OCI-LY1 (cell line): ENCODE results near the gene FAM161B.

ENCODE experiments used
- H2AFZ ChIP-seq: fragments of 200-600 bp; sonication (generic), shearing (Covaris generic); 2 replicates; pipeline ENCODE4 v1.6.0; 2014; ENCODE audit warnings: antibody characterized with exemption, mild to moderate bottlenecking, low read length
- H3F3A ChIP-seq: fragments of 200-600 bp; sonication (generic), shearing (Covaris generic); 2 replicates; pipeline ENCODE4 v1.6.0; 2014; ENCODE audit warnings: mild to moderate bottlenecking, antibody characterized with exemption, low read length, moderate library complexity; ENCODE audit not compliant: insufficient read depth
- H3K27ac ChIP-seq: fragments of 200-600 bp; sonication (generic); 2 replicates; pipeline ENCODE4 v1.5.1; 2014; ENCODE audit warnings: low read length, mixed run types, mild to moderate bottlenecking, low read depth; ENCODE audit not compliant: poor library complexity, severe bottlenecking
- H3K27me3 ChIP-seq: fragments of 200-600 bp; sonication (generic); 2 replicates; pipeline ENCODE4 v1.6.0; 2014; ENCODE audit warnings: antibody characterized with exemption, mild to moderate bottlenecking, low read length, moderate library complexity; ENCODE audit not compliant: insufficient read depth
- H3K36me3 ChIP-seq: fragments of 200-600 bp; sonication (generic); 2 replicates; pipeline ENCODE4 v1.6.1; 2014; ENCODE audit warnings: mild to moderate bottlenecking, antibody characterized with exemption, low read length, moderate library complexity, mixed read lengths; ENCODE audit not compliant: insufficient read depth
- H3K4me1 ChIP-seq: fragments of 200-600 bp; sonication (generic); 2 replicates; pipeline ENCODE4 v1.5.1; 2014; ENCODE audit warnings: mild to moderate bottlenecking, low read length, moderate library complexity; ENCODE audit not compliant: insufficient read depth, severe bottlenecking
- H3K4me2 ChIP-seq: fragments of 200-600 bp; sonication (generic), shearing (Covaris generic); 2 replicates; pipeline ENCODE4 v1.6.1; 2014; ENCODE audit warnings: low read length
- H3K4me3 ChIP-seq: fragments of 200-600 bp; sonication (generic); 2 replicates; pipeline ENCODE4 v1.5.1; 2014; ENCODE audit warnings: low read length, low read depth, mild to moderate bottlenecking, mixed read lengths; ENCODE audit not compliant: poor library complexity, severe bottlenecking
- H3K79me2 ChIP-seq: fragments of 200-600 bp; shearing (Covaris generic); 2 replicates; pipeline ENCODE4 v1.6.1; 2016; ENCODE audit warnings: mixed run types, low read length, mixed read lengths; ENCODE audit not compliant: insufficient read depth
- H3K9ac ChIP-seq: fragments of 200-600 bp; sonication (generic), shearing (Covaris generic); 2 replicates; pipeline ENCODE4 v1.6.1; 2014; ENCODE audit warnings: mild to moderate bottlenecking, low read length, mixed read lengths
- H3K9me2 ChIP-seq: fragments of 200-600 bp; sonication (generic), shearing (Covaris generic); 2 replicates; pipeline ENCODE4 v1.6.1; 2014; ENCODE audit warnings: low read depth, mild to moderate bottlenecking, low read length, mixed read lengths
- H3K9me3 ChIP-seq: fragments of 200-600 bp; shearing (Covaris generic); 2 replicates; pipeline ENCODE4 v1.6.1; 2014; ENCODE audit warnings: low read length, mixed read lengths
- H4K20me1 ChIP-seq: fragments of 200-600 bp; sonication (generic), shearing (Covaris generic); 2 replicates; pipeline ENCODE4 v1.6.0; 2016; ENCODE audit warnings: mild to moderate bottlenecking, low read length; ENCODE audit not compliant: insufficient read depth
- EZH2 ChIP-seq: fragments of 200-600 bp; sonication (generic), shearing (Covaris generic); IDR thresholded peaks from 2 replicates; pipeline ENCODE4 v1.8.0; 2017; ENCODE audit warnings: borderline replicate concordance, mixed run types, mild to moderate bottlenecking, antibody characterized with exemption, low read length, moderate library complexity, mixed read lengths
- TF ChIP-seq, protein P1 (sequence below): fragments of 200-600 bp; sonication (generic), shearing (Covaris generic); IDR thresholded peaks from 2 replicates; pipeline ENCODE4 v1.5.1; 2017; ENCODE audit warnings: mild to moderate bottlenecking, antibody characterized with exemption, low read length, moderate library complexity, mixed read lengths

Gene FAM161B

DNA sequence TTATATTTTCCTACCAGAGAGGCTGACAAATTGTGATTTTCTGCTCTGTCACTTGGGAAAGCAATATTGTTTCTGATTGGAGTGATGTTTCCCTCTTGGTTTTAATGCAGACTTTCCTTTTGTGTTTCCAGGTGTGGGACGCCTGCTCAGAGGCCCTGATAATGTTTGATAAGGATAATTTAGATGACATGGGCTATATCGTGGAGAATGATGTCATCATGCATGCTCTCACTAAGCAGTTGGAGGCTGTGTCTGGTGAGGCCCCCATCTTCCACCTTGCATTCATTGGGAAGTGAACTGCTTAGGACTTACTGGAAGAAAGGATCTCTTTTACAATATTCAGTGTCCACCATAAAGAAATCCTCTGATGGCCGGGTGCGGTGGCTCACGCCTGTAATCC, 5.8 kb upstream of the FAM161B start:
- Histone ChIP-seq H3K4me3 (no peak overlapping the region), H3K36me3 (peaks cover 48% of the 10 kb centered on the region), H3K9me2 (no peaks in the 10 kb centered on the region), H2AFZ (no peak overlapping the region), H3F3A (no peaks in the 10 kb centered on the region), H4K20me1 (no peaks in the 10 kb centered on the region), H3K9ac (no peak overlapping the region), H3K79me2 (no peaks in the 10 kb centered on the region), H3K27me3 (no peaks in the 10 kb centered on the region), H3K4me2 (no peak overlapping the region), H3K27ac (no peak overlapping the region), H3K4me1 (peaks cover 11% of the 10 kb centered on the region), H3K9me3 (no peaks in the 10 kb centered on the region)
- TF ChIP-seq EZH2, result no peak
- TF ChIP-seq, protein P1, sequence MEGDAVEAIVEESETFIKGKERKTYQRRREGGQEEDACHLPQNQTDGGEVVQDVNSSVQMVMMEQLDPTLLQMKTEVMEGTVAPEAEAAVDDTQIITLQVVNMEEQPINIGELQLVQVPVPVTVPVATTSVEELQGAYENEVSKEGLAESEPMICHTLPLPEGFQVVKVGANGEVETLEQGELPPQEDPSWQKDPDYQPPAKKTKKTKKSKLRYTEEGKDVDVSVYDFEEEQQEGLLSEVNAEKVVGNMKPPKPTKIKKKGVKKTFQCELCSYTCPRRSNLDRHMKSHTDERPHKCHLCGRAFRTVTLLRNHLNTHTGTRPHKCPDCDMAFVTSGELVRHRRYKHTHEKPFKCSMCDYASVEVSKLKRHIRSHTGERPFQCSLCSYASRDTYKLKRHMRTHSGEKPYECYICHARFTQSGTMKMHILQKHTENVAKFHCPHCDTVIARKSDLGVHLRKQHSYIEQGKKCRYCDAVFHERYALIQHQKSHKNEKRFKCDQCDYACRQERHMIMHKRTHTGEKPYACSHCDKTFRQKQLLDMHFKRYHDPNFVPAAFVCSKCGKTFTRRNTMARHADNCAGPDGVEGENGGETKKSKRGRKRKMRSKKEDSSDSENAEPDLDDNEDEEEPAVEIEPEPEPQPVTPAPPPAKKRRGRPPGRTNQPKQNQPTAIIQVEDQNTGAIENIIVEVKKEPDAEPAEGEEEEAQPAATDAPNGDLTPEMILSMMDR, result no peak

DNA sequence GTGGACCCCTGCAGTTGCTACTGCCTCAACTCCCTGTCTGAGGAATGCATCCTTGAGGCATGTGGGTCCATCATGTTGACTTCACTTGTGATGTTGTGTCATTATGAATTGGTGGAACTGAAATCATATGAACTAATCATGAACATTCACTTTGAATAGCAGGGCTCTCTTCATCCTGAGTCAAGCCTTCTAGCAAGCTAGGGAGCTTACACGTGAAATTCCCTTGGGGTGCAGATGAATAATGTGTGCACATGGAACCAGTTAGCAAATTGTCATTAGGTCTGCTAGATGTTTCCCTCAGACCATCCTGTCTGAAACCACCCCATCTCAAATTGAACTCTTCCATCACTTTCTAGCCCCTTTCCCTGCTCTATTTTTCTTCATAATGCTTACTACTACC, 3.8 kb upstream of the FAM161B start:
- peaks cover 15% of the 10 kb centered on the region for H3K4me1 ChIP-seq
- no peak overlapping the region for H3K9ac ChIP-seq
- no peaks in the 10 kb centered on the region for H3K9me2 ChIP-seq
- no peak overlapping the region for H3K4me3 ChIP-seq
- no peaks in the 10 kb centered on the region for H3K9me3 ChIP-seq
- H3K36me3 ChIP-seq, result peaks cover 30% of the 10 kb centered on the region; the same call in 1 of the 2 replicates
- no peak overlapping the region for H3K4me2 ChIP-seq
- H3K27me3 ChIP-seq, result no peaks in the 10 kb centered on the region
- no peak overlapping the region for H2AFZ ChIP-seq
- no peaks in the 10 kb centered on the region for H4K20me1 ChIP-seq
- H3K27ac ChIP-seq, result no peak overlapping the region
- TF ChIP-seq, protein P1, result no peak
- TF ChIP-seq EZH2, result no peak
- H3K79me2 ChIP-seq, result no peaks in the 10 kb centered on the region
- H3F3A ChIP-seq, result no peaks in the 10 kb centered on the region

DNA sequence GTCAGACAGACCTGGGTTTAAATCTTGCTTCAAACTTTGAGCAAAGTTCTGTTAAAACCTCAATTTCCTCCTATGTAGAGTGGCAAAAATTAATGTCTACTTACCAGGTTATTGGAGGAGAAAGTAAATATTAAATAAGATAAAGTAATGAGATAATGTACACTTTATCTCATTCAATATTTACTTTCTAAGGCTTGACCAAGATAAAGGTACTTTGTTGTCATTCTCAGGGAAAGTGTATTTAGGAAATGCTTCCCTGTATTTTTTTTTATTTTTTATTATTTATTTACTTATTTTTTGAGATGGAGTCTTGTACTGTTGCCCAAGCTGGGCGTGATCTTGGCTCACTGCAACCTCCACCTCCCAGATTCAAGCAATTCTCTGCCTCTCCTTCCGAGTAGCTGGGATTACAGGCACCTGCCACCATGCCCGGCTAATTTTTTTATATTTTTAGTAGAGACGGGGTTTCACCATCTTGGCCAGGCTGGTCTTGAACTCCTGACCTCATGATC, 4.7 kb downstream of the FAM161B start:
- Histone ChIP-seq H3K4me3 (no peak overlapping the region), H3K9me2 (no peaks in the 10 kb centered on the region), H3K9ac (no peak overlapping the region), H3K27ac (no peak overlapping the region), H3K36me3 (no peaks in the 10 kb centered on the region), H4K20me1 (no peaks in the 10 kb centered on the region), H3K27me3 (no peaks in the 10 kb centered on the region), H3K4me2 (no peak overlapping the region), H3K4me1 (no peaks in the 10 kb centered on the region), H3K79me2 (no peaks in the 10 kb centered on the region), H2AFZ (no peak overlapping the region), H3F3A (no peaks in the 10 kb centered on the region), H3K9me3 (no peaks in the 10 kb centered on the region)
- TF ChIP-seq EZH2, result no peak
- TF ChIP-seq, protein P1, result no peak
